NT2/D1 (cell line): Measurements from ENCODE around the gene ACACA.

ENCODE experiments used
- DNase-seq: peaks from one replicate; pipeline ENCODE4 v3.0.0-alpha.2; 2011; ENCODE audit warnings: low read depth, low spot score
- H3K27me3 ChIP-seq: 2 replicates; pipeline ENCODE4 v1.6.0; 2011; ENCODE audit warnings: mild to moderate bottlenecking; ENCODE audit not compliant: insufficient read length, insufficient read depth
- H3K36me3 ChIP-seq: 2 replicates; pipeline ENCODE4 v1.6.1; 2011; ENCODE audit warnings: mild to moderate bottlenecking, low read length, mixed read lengths; ENCODE audit not compliant: insufficient read depth, insufficient read length
- H3K4me1 ChIP-seq: 2 replicates; pipeline ENCODE4 v1.5.1; 2011; ENCODE audit not compliant: insufficient read depth, insufficient read length
- H3K4me3 ChIP-seq: 2 replicates; pipeline ENCODE4 v1.5.1; 2011; ENCODE audit warnings: low read depth; ENCODE audit not compliant: insufficient read length
- H3K9ac ChIP-seq: 2 replicates; pipeline ENCODE4 v1.6.0; 2011; ENCODE audit warnings: low read depth; ENCODE audit not compliant: insufficient read length
- H3K9me3 ChIP-seq: 2 replicates; pipeline ENCODE4 v1.5.1; 2011; ENCODE audit warnings: mild to moderate bottlenecking, low read length; ENCODE audit not compliant: insufficient read depth
- SUZ12 ChIP-seq: IDR thresholded peaks from 2 replicates; pipeline ENCODE4 v1.6.1; 2011; ENCODE audit not compliant: insufficient read length, insufficient read depth; ENCODE audit errors: extremely low read depth
- YY1 ChIP-seq: IDR thresholded peaks from 2 replicates; pipeline ENCODE4 v1.6.1; 2011; ENCODE audit not compliant: insufficient read length, insufficient read depth
- ZNF274 ChIP-seq: IDR thresholded peaks from 2 replicates; pipeline ENCODE4 v1.6.1; 2011; ENCODE audit warnings: mild to moderate bottlenecking, low read depth, low read length

ACACA gene

GRCh38 chr17:37382056-37382455 is 24.6 kb downstream of the ACACA start:
- H3K4me1 ChIP-seq, result no peaks in the 10 kb centered on the region
- no peak overlapping the region for H3K9ac ChIP-seq
- H3K4me3 ChIP-seq, result no peak overlapping the region
- H3K27me3 ChIP-seq, result no peaks in the 10 kb centered on the region
- H3K9me3 ChIP-seq, result no peaks in the 10 kb centered on the region
- DNase-seq, result no peak
- no peaks in the 10 kb centered on the region for H3K36me3 ChIP-seq
- no peak for TF ChIP-seq SUZ12
- no peak for TF ChIP-seq ZNF274
- TF ChIP-seq YY1, result no peak

DNA sequence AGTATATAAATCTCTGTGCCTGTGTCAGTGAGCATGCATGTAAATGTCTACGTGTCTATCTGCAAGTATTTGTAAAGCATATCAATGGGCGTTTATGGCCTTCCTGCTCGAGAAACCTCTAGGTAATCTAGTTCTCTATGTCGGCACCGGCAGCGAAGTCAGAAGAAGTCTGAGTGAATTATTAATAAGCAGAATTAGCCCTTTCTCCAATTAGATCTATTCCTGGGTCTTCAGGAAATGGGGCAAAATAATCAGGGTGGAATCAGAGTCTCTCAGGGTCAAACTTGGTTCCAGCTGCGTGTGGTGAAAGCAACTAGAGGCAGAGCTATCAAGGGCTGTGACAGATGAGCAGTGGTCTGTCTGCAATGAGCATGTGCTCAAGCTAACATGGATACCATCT is 30.9 kb downstream of the ACACA start, which contains the start of gene C17orf78:
Gene C17orf78, plus strand, starts transcription at position 280 of the 400 bp plus-strand sequence. Its CDS starts 108 bp downstream, at position 388.
- Histone ChIP-seq H3K27me3 (no peaks in the 10 kb centered on the region), H3K4me1 (no peaks in the 10 kb centered on the region), H3K4me3 (no peak within 1 kb of the TSS), H3K9me3 (no peaks in the 10 kb centered on the region), H3K9ac (no peak within 1 kb of the TSS), H3K36me3 (no peaks in the 10 kb centered on the region)
- no peak for DNase-seq
- TF ChIP-seq SUZ12 (no peak), ZNF274 (no peak), YY1 (no peak)

DNA sequence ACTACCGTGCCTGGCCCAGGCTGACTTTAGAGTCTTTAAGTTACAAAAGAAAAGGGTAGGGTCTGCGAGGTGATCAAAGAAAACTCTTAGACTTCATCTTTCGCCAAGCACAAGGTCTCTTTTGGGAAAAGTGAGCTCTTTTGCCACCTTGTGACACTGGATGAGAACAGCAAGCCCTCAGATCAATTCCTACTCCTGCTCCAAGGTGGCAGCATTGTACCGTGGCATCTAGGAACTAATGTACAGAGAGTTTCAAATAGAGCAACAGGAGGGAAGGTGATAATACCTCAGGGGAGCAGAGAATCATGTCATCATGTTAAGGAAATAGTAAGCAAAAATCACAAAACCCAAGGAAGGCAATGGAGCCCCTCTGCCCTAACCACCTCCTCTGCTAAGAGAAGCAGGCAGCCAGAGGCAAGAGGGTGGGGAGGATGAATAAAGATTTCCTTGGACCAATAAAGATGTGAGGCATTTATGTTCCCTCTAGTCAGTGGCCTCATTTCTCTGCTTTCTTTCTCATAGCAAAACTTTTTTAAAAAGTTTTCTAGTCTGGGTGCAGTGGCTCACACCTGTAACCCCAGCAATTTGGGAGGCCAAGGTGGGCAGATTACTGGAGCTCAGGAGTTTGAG is 33.0 kb downstream of the ACACA start:
- H3K4me3 ChIP-seq, result no peak overlapping the region
- DNase-seq, result peak; percentile 62
- H3K27me3 ChIP-seq, result no peaks in the 10 kb centered on the region
- H3K9ac ChIP-seq, result no peak overlapping the region
- no peaks in the 10 kb centered on the region for H3K9me3 ChIP-seq
- TF ChIP-seq YY1, result no peak
- no peak for TF ChIP-seq SUZ12
- TF ChIP-seq ZNF274, result no peak
- no peaks in the 10 kb centered on the region for H3K36me3 ChIP-seq
- no peaks in the 10 kb centered on the region for H3K4me1 ChIP-seq

DNA sequence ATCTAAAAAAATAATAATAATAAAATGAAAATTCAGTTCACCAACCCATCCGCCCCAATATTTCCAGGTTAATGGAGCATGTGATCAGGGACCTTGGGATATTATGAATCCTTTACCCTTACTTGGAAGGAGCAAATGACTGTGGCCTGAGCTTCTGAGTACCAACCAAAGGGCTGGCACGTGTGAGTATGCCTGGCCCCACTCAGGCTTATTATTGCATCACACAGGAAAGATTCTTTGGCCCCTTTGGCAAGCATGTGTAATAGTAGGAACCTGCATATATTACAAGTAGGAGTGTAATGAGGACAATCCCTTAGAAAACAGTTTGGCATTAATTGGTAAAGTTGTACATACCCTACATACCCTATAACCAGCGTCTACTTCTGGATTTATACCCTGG is 38.1 kb downstream of the ACACA start:
- H3K36me3 ChIP-seq, result no peaks in the 10 kb centered on the region
- H3K4me1 ChIP-seq, result no peaks in the 10 kb centered on the region
- no peaks in the 10 kb centered on the region for H3K9me3 ChIP-seq
- no peak for DNase-seq
- TF ChIP-seq ZNF274 (no peak), SUZ12 (no peak)
- H3K9ac ChIP-seq, result no peak overlapping the region
- H3K4me3 ChIP-seq, result no peak overlapping the region
- no peaks in the 10 kb centered on the region for H3K27me3 ChIP-seq

DNA sequence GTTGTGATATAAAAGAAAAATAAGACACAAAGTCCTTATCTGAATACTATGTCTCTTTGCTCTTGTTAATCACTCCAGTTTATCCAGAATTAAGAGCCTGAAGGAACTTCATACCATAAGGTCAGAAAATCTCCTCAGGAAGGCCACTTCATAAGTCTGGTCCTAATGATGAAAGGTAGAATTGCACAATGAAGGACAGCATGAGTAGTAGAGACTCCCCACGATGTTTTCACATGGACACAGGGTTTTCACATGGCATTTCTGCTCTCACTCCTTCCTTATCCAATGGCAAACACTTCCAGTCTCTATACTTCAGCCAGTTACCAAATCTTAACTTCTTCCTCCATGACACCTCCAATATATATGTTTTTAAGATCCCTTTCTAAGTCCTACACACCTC is 41.0 kb downstream of the ACACA start:
- Histone ChIP-seq H3K4me3 (no peak overlapping the region), H3K36me3 (no peaks in the 10 kb centered on the region), H3K9me3 (no peaks in the 10 kb centered on the region), H3K4me1 (no peaks in the 10 kb centered on the region), H3K9ac (no peak overlapping the region), H3K27me3 (no peaks in the 10 kb centered on the region)
- no peak for DNase-seq
- TF ChIP-seq YY1, result no peak

DNA sequence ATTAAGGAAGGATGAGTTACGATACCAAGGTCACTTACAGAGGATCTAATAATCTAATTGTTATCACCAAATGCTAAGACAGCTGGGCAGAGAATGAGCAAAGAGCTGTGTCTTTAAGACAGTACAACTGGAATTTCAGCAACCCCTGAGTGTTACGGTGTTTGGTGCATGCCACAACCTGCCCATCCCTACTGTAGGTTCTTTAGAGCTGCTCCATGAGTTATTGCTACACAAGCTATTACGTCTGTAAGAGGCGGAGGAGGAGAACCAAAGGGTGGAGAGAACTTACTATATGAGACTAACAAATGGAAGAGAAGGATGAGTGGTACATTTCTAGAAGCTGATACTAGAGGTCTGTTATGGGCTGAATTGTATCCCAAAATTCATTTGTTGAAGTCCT is 45.1 kb downstream of the ACACA start:
- TF ChIP-seq SUZ12, result no peak
- TF ChIP-seq YY1, result no peak
- no peak for TF ChIP-seq ZNF274
- no peak overlapping the region for H3K9ac ChIP-seq
- no peak for DNase-seq

GRCh38 chr17:37360632-37361031 is 46.0 kb downstream of the ACACA start:
- Histone ChIP-seq H3K4me1 (no peaks in the 10 kb centered on the region), H3K4me3 (no peak overlapping the region), H3K9me3 (no peaks in the 10 kb centered on the region), H3K27me3 (no peaks in the 10 kb centered on the region), H3K36me3 (no peaks in the 10 kb centered on the region), H3K9ac (no peak overlapping the region)
- TF ChIP-seq ZNF274 (no peak), YY1 (no peak), SUZ12 (no peak)
- no peak for DNase-seq

More for the DNA sequence above, 45.1 kb downstream of the ACACA start:
- Histone ChIP-seq H3K9me3 (no peaks in the 10 kb centered on the region), H3K36me3 (no peaks in the 10 kb centered on the region), H3K4me1 (no peaks in the 10 kb centered on the region), H3K27me3 (no peaks in the 10 kb centered on the region), H3K4me3 (no peak overlapping the region)
